HG03469 (cell line): ENCODE results near the gene GATA2.

Experiments
- ATAC-seq: cut with Tn5 transposase; IDR thresholded peaks from one replicate; pipeline ENCODE4 v1.9.1; 2021; ENCODE audit warnings: mild to moderate bottlenecking, moderate library complexity, moderate number of reproducible peaks; ENCODE audit not compliant: unreplicated experiment

Gene GATA2

GRCh38 chr3:128478576-128479506, 14.2 kb downstream of the GATA2 start:
- ATAC-seq: no peak

GRCh38 chr3:128476659-128477058, 16.3 kb downstream of the GATA2 start:
- no peak for ATAC-seq

DNA sequence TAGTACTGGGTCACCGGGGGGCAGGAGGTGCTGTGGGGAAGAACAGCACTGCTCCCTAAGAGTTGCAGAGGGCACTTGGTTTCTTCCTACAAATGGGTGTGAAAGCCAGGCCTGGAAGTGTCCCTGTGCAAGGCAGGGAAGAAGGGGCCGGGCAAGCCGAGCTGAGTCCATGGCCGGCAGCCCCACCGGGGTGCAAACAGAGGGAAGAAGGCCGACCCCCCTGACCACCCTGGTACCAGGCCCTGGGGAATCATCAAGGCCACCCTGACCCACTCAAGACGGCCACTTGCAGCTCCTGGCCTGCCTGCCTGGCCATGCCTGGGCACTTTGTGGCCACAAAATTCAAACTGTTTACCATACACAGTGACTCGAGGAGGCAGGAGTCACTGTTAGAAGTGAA, 17.6 kb downstream of the GATA2 start:
- ATAC-seq: no peak

DNA sequence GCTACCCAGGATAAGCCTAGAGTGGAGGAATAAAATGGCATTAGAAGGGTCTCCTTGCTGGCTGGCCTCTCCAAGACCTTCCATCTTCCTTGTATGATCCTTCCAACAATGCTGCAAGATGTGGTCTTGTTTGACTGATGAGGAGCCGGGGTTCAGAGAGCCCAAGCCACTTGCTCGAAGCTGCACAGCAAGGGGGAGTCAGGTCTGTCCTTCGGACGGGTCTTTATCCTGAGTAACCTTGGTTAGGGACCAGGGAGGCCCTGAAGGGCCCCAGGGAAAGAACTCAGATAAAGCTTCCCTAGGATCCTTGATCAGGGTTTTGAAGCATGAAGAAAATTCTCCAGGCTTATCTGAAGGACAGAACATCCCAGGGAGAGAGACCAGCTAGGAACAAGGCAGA, 19.3 kb downstream of the GATA2 start:
- ATAC-seq: no peak

- ATAC-seq: no peak
Measured at GRCh38 chr3:128473180-128473519, 19.9 kb downstream of the GATA2 start.

- ATAC-seq: no peak
Measured at GRCh38 chr3:128472449-128473179, 20.4 kb downstream of the GATA2 start.

DNA sequence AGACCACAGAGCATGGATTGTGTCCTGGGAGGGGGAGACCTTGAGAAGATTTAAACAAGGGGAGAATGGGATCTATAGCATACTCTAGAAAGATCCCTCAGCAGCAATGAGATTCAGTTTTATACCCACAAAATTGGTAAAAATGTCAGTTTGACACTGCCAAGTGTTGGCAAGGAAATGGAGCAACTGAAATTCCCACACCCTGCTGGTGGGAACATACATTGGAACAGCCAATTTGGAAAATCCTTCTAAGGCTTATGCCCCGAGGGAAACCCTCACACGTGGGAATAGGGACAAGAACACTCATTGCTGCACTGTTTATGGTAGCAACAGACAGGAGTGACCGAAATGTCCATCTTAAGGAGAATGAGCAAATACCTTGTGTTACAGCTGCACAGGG, 21.3 kb downstream of the GATA2 start:
- no peak for ATAC-seq

DNA sequence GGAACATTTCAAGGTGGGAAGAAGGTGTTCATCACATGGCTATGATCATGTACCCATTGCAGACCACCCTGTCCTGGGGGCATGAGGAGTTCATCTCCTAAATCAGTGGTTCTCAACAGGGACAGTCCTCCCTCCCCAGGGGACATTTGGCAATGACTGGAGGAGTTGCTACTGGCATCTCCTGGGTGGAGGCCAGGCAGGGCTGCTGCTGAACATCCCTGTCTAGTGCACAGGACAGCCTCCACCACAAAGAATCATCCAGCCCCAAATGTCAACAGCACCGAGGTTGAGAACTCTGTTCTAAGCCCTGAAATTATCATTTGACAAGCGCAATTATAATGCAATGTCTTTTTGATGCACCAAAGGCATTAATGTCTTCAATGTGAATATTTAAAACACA, 21.9 kb downstream of the GATA2 start:
- ATAC-seq: no peak

DNA sequence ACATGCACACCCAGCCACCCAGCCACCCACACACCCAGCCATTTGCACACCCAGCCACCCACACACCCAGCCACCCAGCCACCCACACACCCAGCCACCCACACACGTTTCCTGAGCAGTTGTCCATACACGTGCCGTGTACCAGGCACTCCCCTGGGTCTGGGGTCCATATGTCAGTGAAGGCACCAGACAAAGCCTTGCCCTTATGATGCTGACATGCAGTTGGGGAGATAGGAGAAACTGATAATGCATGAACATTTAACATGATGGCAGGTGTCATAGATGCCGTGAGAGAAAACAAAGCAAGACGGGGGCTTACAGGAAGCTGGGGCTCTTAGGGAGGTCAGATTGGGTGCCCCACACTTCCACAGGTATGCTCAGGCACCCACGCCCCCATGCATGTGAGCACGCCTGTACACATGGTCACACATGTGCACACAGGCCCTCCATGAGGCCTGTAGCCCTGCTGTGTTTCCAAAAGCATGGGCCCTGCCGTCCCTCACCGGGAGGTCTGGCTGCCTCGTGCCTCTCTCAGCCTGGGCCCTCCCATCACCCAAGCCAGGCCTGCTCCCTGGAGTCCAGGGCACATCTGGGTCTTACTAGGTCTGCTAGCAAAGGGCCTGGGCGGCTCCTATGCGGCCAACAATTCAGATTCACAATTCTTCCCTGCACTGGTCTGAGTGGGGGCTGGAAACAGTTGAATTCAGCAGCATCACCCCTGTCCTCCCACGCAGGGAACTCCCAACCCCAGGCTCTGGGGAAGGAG, 22.7 kb downstream of the GATA2 start:
- no peak for ATAC-seq

DNA sequence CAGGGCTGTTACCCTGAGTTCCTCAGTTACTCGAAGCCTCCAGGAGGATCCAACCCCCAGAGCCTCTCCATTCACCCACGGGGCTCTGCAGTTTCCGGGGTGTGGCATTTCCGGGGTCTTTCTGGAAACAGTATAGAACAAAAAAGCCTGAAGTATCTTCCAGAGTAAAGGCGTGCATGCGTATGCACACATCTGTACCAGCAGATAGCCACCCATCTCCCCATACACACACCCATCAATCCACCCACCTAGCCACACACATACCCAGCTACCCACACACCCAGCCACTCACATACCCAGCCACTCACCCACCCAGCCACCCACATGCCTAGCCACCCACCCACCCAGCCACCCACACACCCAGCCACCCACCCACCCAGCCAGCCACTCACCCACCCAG, 23.4 kb downstream of the GATA2 start:
- ATAC-seq: no peak

- no peak for ATAC-seq
Measured at GRCh38 chr3:128468791-128469527, 24.0 kb downstream of the GATA2 start.

GRCh38 chr3:128468285-128468790, 24.7 kb downstream of the GATA2 start:
- no peak for ATAC-seq

DNA sequence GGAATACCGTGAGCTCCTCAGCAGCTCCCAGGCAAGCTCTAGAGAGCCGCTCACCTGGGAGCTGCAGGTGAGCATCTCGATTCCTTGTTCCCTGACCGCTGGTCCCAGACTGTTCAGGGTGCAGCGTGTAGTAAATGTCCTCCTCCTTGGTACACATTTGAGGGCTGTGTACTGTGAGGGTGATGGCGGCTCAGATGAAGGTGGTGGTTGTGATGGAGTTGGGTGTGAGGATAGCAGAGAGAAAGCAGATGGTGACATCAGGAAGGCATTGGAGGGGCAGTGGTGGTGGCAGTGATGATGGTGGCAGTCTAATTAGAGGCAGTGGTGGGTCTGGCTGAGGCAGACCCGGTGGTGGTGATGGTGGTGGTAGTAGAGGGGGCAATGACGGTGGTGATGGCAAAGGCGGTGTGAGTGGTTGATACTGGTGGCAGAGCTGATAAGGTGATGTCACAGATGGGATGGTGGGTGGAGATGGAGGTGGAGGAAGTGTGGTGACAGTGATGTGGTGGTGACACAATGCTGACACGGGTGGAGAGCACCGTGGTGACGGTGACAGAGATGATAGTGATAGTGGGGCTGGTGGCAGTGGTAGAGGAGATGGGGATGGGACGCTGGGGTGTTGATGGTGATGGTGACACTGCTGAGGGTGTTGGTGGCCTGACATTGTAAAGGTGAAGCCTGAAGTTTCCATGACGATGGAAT, 26.0 kb downstream of the GATA2 start, which contains the start of gene DNAJB8:
TSS of gene DNAJB8 (minus strand) at position 51 of the 702 bp plus-strand sequence. CDS start 3,645 bp downstream, outside the sequence.
- no peak for ATAC-seq

- ATAC-seq: no peak
Measured at GRCh38 chr3:128464702-128465101, 28.3 kb downstream of the GATA2 start.

GRCh38 chr3:128464188-128464587, 28.8 kb downstream of the GATA2 start:
- no peak for ATAC-seq

GRCh38 chr3:128463771-128464170, 29.2 kb downstream of the GATA2 start:
- ATAC-seq: no peak

GRCh38 chr3:128463354-128463753, 29.6 kb downstream of the GATA2 start:
- ATAC-seq: no peak

DNA sequence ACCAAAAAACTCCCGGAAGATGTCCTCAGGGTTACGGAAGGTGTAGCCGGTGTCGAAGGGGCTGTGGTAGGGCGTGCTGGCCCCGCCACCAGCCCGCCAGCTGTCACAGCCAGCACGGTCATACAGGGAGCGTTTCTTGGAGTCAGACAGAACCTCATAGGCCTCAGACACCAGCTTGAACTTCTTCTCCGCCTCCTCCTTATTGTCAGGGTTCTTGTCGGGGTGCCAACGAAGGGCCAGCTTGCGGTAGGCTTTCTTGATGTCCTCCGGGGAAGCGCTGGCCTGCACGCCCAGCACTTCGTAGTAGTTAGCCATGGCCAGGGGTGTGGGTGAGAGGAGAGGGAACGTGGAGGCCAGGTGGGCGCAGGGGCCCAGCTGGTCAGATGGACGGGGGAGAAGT, 30.1 kb downstream of the GATA2 start:
- no peak for ATAC-seq

DNA sequence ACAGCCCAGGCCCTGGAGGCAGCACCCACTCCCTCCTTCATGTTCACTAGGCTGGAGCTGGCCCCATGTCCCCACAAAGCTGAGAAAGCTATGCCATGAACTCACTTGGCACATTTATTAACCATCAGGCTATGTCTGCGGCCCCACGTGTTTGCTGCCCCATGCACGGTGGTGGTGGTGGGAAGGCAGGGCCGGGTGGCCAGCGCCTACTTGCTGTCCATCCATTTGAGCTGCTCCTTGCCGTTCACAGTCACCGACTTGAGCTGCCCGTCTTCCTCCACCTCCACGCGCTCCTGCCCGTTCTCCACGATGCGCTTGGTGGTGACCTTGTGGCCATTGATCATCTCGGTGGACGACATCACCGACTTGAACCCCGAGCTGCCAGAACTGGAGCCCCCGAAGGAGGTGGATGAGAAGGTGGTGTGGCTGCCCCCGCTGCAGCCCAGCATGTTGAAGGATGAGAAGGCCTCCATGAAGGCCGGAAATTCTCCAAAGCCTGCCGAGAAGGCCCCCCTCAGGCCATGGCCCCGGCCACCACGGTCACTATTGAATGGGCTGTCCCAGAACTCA, 30.6 kb downstream of the GATA2 start:
- no peak for ATAC-seq
